HepG2 (cell line): ENCODE data around the gene TGM1. TPM values are rescaled to one million over a fixed set of nuclear protein-coding genes. Genes with fewer than 3 reads are reported as not detected.

Experiments
- AGO1 ChIP-seq: fragments of 200-400 bp; formaldehyde crosslinking; IDR thresholded peaks from 2 replicates; pipeline ENCODE4 v1.6.1; 2017; ENCODE audit warnings: mild to moderate bottlenecking, low read depth, low read length, moderate library complexity; ENCODE audit not compliant: poor library complexity, severe bottlenecking
- FOXK1 ChIP-seq: sonication (generic); formaldehyde crosslinking; IDR thresholded peaks from 2 replicates; pipeline ENCODE4 v1.4.0; 2020; ENCODE audit warnings: low read depth, missing genetic modification reagents, borderline replicate concordance
- HOXD1 ChIP-seq: sonication (generic); formaldehyde crosslinking; IDR thresholded peaks from 2 replicates; pipeline ENCODE4 v1.5.0; 2020; ENCODE audit warnings: missing genetic modification reagents
- KDM3A ChIP-seq: IDR thresholded peaks from 2 replicates; pipeline ENCODE4 v1.6.1; 2018; ENCODE audit warnings: low read depth, missing compliant biosample characterization
- MAF1 ChIP-seq: sonication (generic); formaldehyde crosslinking; IDR thresholded peaks from 2 replicates; pipeline ENCODE4 v1.5.0; 2020; ENCODE audit warnings: missing genetic modification reagents, borderline replicate concordance
- MEF2D ChIP-seq: sonication (generic); formaldehyde crosslinking; IDR thresholded peaks from 2 replicates; pipeline ENCODE4 v1.5.1; 2020; ENCODE audit warnings: mild to moderate bottlenecking, missing genetic modification reagents
- NR2F2 ChIP-seq: IDR thresholded peaks from 2 replicates; pipeline ENCODE4 v1.6.1; 2012; ENCODE audit warnings: low read depth, inconsistent platforms, borderline replicate concordance
- PITX1 ChIP-seq: sonication (generic); formaldehyde crosslinking; IDR thresholded peaks from 2 replicates; pipeline ENCODE4 v1.5.1; 2020; ENCODE audit warnings: mild to moderate bottlenecking, missing genetic modification reagents
- PRDM4 ChIP-seq: sonication (generic); formaldehyde crosslinking; IDR thresholded peaks from 2 replicates; pipeline ENCODE4 v1.9.0; 2021; ENCODE audit warnings: missing genetic modification reagents, borderline replicate concordance
- RCOR2 ChIP-seq: IDR thresholded peaks from 2 replicates; pipeline ENCODE4 v1.6.1; 2016; ENCODE audit warnings: missing biosample characterization, missing genetic modification reagents
- SMC3 ChIP-seq: IDR thresholded peaks from 2 replicates; pipeline ENCODE4 v1.6.1; 2011; ENCODE audit warnings: low read length, improper control_type of control experiment
- SNAI1 ChIP-seq: sonication (generic); formaldehyde crosslinking; IDR thresholded peaks from 2 replicates; pipeline ENCODE4 v1.5.0; 2020; ENCODE audit warnings: mild to moderate bottlenecking, missing genetic modification reagents, borderline replicate concordance
- TMF1 ChIP-seq: sonication (generic); formaldehyde crosslinking; IDR thresholded peaks from 2 replicates; pipeline ENCODE4 v1.8.1; 2022; ENCODE audit warnings: low read depth, missing genetic modification reagents
- TRIM24 ChIP-seq: sonication (generic); formaldehyde crosslinking; IDR thresholded peaks from 2 replicates; pipeline ENCODE4 v1.8.0; 2022; ENCODE audit warnings: mild to moderate bottlenecking, missing genetic modification reagents
- ZFP36L1 ChIP-seq: sonication (generic); formaldehyde crosslinking; IDR thresholded peaks from 2 replicates; pipeline ENCODE4 v1.8.0; 2022; ENCODE audit warnings: mild to moderate bottlenecking, missing genetic modification reagents, moderate library complexity
- ZNF205 ChIP-seq: IDR thresholded peaks from 2 replicates; pipeline ENCODE4 v1.6.1; 2018; ENCODE audit warnings: missing biosample characterization, missing genetic modification reagents
- ZNF329 ChIP-seq: sonication (generic); formaldehyde crosslinking; IDR thresholded peaks from 2 replicates; pipeline ENCODE4 v1.9.0; 2021; ENCODE audit warnings: low read depth, mild to moderate bottlenecking, missing genetic modification reagents
- ZNF556 ChIP-seq: sonication (generic); formaldehyde crosslinking; IDR thresholded peaks from 2 replicates; pipeline ENCODE4 v1.4.0; 2020; ENCODE audit warnings: mild to moderate bottlenecking, missing genetic modification reagents, borderline replicate concordance
- ZNF784 ChIP-seq: sonication (generic); formaldehyde crosslinking; IDR thresholded peaks from 2 replicates; pipeline ENCODE4 v1.5.1; 2020; ENCODE audit warnings: missing genetic modification reagents, mild to moderate bottlenecking, borderline replicate concordance
- polyA plus RNA-seq, 8 experiments: library from polyadenylated mRNA; depleted of rRNA in 3 of 8; stranded (reverse) in 7 of 8; unstranded in 1 of 8; fragments of >200 nt; fragmentation: Illumina TruSeq in 4 of 8; extraction: Trizol in 4 of 8; gene quantifications; 2 replicates each; pipeline versions ENCODE4 v1.2.1 to v1.2.3, GENCODE V29; 2011 to 2016; ENCODE audit warnings: low read depth in 4 of 8, missing spikeins in 1 of 8, mixed read lengths in 1 of 8; ENCODE audit not compliant: insufficient read depth in 1 of 8
- total RNA-seq, 5 experiments: library from RNA; depleted of rRNA; stranded (reverse); fragments of >200 nt; fragmentation: Illumina TruSeq; extraction: Trizol; gene quantifications; 2 replicates each; pipeline ENCODE4 v1.2.3, GENCODE V29; 2016; ENCODE audit warnings: low read depth in 1 of 5
- TF ChIP-seq, protein P1 (sequence below): IDR thresholded peaks from 2 replicates; pipeline ENCODE4 v1.6.1; 2016; ENCODE audit warnings: low read depth
- TF ChIP-seq, protein P2 (sequence below): sonication (generic); formaldehyde crosslinking; IDR thresholded peaks from 2 replicates; pipeline ENCODE4 v1.4.0; 2020; ENCODE audit warnings: missing genetic modification reagents
- TF ChIP-seq, protein P3 (sequence below): sonication (generic); formaldehyde crosslinking; IDR thresholded peaks from 2 replicates; pipeline ENCODE4 v1.4.0; 2020; ENCODE audit warnings: mild to moderate bottlenecking, missing genetic modification reagents

TGM1 gene
- total and polyA plus RNA-seq, 2 of the 13 experiments (the other 11 are each of a cell fraction or from before 2014, with no cell fraction given), result 3.2 to 10.6 TPM

- TF ChIP-seq TMF1 (CRISPR knock-in tag) (peak; percentile 61; the same call in 1 of the 2 replicates), PRDM4 (CRISPR knock-in tag) (no peak; the same call in 1 of the 2 replicates), ZNF556 (CRISPR knock-in tag) (peak; percentile 93), ZNF205 (CRISPR knock-in tag) (peak; percentile 22; the same call in 1 of the 2 replicates), SNAI1 (no peak), HOXD1 (CRISPR knock-in tag) (peak; percentile 87), FOXK1 (CRISPR knock-in tag) (peak; percentile 98), AGO1 (peak; percentile 94), ZNF329 (CRISPR knock-in tag) (no peak; the same call in none of the 2 replicates), ZFP36L1 (CRISPR knock-in tag) (peak; percentile 98; the same call in 1 of the 2 replicates), ZNF784 (CRISPR knock-in tag) (peak; percentile 98), TRIM24 (CRISPR knock-in tag) (no peak), MEF2D (CRISPR knock-in tag) (peak; percentile 95), MAF1 (peak; percentile 71), PITX1 (peak; percentile 86), RCOR2 (CRISPR knock-in tag) (peak; percentile 55), NR2F2 (no peak), KDM3A (peak; percentile 96; the same call in 1 of the 2 replicates), SMC3 (peak; percentile 4; the same call in 1 of the 2 replicates)
- TF ChIP-seq, protein P1, sequence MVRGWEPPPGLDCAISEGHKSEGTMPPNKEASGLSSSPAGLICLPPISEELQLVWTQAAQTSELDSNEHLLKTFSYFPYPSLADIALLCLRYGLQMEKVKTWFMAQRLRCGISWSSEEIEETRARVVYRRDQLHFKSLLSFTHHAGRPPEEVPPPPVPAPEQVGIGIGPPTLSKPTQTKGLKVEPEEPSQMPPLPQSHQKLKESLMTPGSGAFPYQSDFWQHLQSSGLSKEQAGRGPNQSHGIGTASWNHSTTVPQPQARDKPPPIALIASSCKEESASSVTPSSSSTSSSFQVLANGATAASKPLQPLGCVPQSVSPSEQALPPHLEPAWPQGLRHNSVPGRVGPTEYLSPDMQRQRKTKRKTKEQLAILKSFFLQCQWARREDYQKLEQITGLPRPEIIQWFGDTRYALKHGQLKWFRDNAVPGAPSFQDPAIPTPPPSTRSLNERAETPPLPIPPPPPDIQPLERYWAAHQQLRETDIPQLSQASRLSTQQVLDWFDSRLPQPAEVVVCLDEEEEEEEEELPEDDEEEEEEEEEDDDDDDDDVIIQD, result peak; percentile 98
- TF ChIP-seq, protein P2, sequence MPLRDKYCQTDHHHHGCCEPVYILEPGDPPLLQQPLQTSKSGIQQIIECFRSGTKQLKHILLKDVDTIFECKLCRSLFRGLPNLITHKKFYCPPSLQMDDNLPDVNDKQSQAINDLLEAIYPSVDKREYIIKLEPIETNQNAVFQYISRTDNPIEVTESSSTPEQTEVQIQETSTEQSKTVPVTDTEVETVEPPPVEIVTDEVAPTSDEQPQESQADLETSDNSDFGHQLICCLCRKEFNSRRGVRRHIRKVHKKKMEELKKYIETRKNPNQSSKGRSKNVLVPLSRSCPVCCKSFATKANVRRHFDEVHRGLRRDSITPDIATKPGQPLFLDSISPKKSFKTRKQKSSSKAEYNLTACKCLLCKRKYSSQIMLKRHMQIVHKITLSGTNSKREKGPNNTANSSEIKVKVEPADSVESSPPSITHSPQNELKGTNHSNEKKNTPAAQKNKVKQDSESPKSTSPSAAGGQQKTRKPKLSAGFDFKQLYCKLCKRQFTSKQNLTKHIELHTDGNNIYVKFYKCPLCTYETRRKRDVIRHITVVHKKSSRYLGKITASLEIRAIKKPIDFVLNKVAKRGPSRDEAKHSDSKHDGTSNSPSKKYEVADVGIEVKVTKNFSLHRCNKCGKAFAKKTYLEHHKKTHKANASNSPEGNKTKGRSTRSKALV, result peak; percentile 92; the same call in 1 of the 2 replicates
- TF ChIP-seq, protein P3, sequence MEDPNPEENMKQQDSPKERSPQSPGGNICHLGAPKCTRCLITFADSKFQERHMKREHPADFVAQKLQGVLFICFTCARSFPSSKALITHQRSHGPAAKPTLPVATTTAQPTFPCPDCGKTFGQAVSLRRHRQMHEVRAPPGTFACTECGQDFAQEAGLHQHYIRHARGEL (CRISPR knock-in tag), result peak; percentile 25
These were observed 49.8 kb downstream of the TGM1 start, which contains the start of gene CHMP4A (continued) for GRCh38 chr14:24212924-24213865.
